IgD-negative memory B cell (primary cell): ENCODE data around the gene LENEP. TPM values are rescaled to one million over a fixed set of nuclear protein-coding genes. Genes with fewer than 3 reads are reported as not detected.

Source experiments
- H3K27ac Mint-ChIP-seq, 3 donors: one replicate each; pipeline ENCODE4 v1.8.0; 2020 to 2022; ENCODE audit warnings: mild to moderate bottlenecking in 3 of 3, mixed read lengths in 3 of 3, moderate library complexity in 1 of 3
- H3K27me3 Mint-ChIP-seq: one replicate; pipeline ENCODE4 v1.8.0; 2021; ENCODE audit warnings: mixed read lengths
- H3K36me3 Mint-ChIP-seq: one replicate; pipeline ENCODE4 v1.8.0; 2020; ENCODE audit warnings: mild to moderate bottlenecking, mixed read lengths
- H3K4me1 Mint-ChIP-seq, 3 donors: one replicate each; pipeline ENCODE4 v1.8.0; 2020 to 2022; ENCODE audit warnings: mixed read lengths in 3 of 3, mild to moderate bottlenecking in 1 of 3
- H3K4me3 Mint-ChIP-seq, 4 donors: one replicate each; pipeline ENCODE4 v1.8.0; 2020 to 2022; ENCODE audit warnings: mild to moderate bottlenecking in 4 of 4, mixed read lengths in 4 of 4, moderate library complexity in 3 of 4
- H3K9me3 Mint-ChIP-seq, 3 donors: one replicate each; pipeline ENCODE4 v1.8.0; 2020 to 2021; ENCODE audit warnings: mixed read lengths in 3 of 3, mild to moderate bottlenecking in 1 of 3
- polyA plus RNA-seq: library from polyadenylated mRNA; unstranded; fragments of 300-500 nt; fragmentation: Illumina TruSeq; gene quantifications from one replicate; pipeline ENCODE4 v1.2.3, GENCODE V29; 2021

Gene LENEP
- polyA plus RNA-seq, 1 donor from 2014 or later = not detected

DNA sequence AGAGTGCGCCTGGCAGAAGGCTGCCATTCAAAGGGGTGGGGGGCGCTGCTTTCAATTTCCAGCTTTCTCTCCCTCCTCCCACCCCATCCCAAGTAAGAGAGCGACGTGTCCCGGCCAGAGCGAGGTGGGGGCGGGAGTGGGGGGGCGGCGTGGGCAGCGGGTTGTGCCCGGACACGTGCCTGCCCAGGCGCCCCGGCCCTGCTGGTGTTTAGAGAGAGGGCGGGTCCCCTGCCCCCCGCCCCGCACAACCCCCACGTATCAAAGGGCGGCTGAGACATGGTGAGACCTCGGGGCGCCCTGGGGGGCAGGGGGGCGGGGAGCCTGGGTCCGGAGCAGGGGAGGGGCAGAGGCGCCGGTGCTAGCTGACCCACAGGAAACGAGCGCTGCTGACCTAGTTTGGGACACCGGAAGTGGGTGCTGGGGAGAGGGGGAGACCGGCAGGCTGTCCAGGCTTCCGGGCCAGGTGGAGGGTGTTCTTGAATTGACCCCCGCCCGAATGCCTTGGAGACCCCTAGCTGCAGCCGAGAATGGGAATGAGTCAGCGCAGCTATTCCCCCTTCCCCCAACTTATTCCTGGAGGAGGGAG, 10.5 kb downstream of the LENEP start:
- H3K27me3 Mint-ChIP-seq = no peaks in the 10 kb centered on the region
- H3K4me1 Mint-ChIP-seq = peaks cover 27 to 32% (median 29%) of the 10 kb centered on the region in 3 donors
- H3K4me3 Mint-ChIP-seq = peak overlapping the region; percentile 91 to 99 (median 96)
- H3K27ac Mint-ChIP-seq = peak overlapping the region; percentile 82 to 94 (median 93)
- no peaks in the 10 kb centered on the region for H3K9me3 Mint-ChIP-seq
- H3K36me3 Mint-ChIP-seq = peaks cover 2% of the 10 kb centered on the region

- Mint-ChIP-seq H3K27ac (peak overlapping the region; percentile 80 to 94 (median 90)), H3K4me1 (peaks cover 25 to 31% (median 26%) of the 10 kb centered on the region in 3 donors), H3K4me3 (peak overlapping the region; percentile 91 to 99 (median 96)), H3K27me3 (no peaks in the 10 kb centered on the region), H3K9me3 (no peaks in the 10 kb centered on the region), H3K36me3 (peaks cover 3% of the 10 kb centered on the region)
Measured at GRCh38 chr1:155004352-155005075, 11.1 kb downstream of the LENEP start.

GRCh38 chr1:155005076-155006011, 12.0 kb downstream of the LENEP start:
- Mint-ChIP-seq H3K4me1 (peaks cover 22 to 34% (median 31%) of the 10 kb centered on the region in 3 donors), H3K27ac (peak overlapping the region; percentile 80 to 94 (median 93)), H3K36me3 (peaks cover 8% of the 10 kb centered on the region), H3K4me3 (peak overlapping the region; percentile 91 to 99 (median 96)), H3K9me3 (no peaks in the 10 kb centered on the region), H3K27me3 (no peaks in the 10 kb centered on the region)

- Mint-ChIP-seq H3K27me3 (no peaks in the 10 kb centered on the region), H3K9me3 (no peaks in the 10 kb centered on the region), H3K4me1 (peaks cover 22 to 37% (median 31%) of the 10 kb centered on the region in 3 donors), H3K4me3 (peak overlapping the region; percentile 38 to 94 (median 68)), H3K36me3 (peaks cover 8% of the 10 kb centered on the region), H3K27ac (peak overlapping the region; percentile 80 to 95 (median 89))
Measured at GRCh38 chr1:155006601-155007101, 13.3 kb downstream of the LENEP start.

DNA sequence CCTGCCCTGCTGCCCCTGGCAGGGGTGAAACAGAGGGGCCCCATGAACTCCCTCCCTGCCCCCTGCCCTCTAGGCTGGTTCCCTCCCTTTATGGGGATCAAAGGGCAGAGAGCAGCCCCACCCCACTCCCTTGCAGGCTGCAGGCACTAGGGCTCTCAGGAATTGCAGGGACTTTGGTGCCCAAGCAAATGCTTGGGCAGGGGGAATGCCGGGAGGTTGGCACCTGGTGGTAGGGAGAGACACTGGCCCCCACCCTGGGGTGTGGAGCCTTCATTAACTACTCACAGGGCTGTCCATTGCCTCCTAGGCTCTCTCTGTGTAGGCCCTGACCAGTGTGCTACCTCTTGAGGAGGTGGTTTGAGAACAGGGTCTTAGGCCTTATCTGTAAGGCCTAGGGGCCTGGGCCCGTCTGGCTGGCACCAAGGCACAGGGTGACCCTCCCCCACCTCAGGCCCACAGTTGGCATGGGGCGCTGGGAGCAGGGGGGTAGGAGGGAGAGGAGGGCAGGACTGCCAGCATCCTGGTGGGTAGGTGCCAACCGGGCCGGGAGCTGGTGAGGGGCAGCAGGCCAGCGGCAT, 14.0 kb downstream of the LENEP start:
- Mint-ChIP-seq H3K4me1 (peaks cover 23 to 40% (median 31%) of the 10 kb centered on the region in 3 donors), H3K27ac (peak overlapping the region in 1 of 3 donors; percentile 80), H3K27me3 (no peaks in the 10 kb centered on the region), H3K4me3 (peak overlapping the region in 2 of 4 donors; percentile 38 to 47), H3K9me3 (no peaks in the 10 kb centered on the region), H3K36me3 (peaks cover 8% of the 10 kb centered on the region)

DNA sequence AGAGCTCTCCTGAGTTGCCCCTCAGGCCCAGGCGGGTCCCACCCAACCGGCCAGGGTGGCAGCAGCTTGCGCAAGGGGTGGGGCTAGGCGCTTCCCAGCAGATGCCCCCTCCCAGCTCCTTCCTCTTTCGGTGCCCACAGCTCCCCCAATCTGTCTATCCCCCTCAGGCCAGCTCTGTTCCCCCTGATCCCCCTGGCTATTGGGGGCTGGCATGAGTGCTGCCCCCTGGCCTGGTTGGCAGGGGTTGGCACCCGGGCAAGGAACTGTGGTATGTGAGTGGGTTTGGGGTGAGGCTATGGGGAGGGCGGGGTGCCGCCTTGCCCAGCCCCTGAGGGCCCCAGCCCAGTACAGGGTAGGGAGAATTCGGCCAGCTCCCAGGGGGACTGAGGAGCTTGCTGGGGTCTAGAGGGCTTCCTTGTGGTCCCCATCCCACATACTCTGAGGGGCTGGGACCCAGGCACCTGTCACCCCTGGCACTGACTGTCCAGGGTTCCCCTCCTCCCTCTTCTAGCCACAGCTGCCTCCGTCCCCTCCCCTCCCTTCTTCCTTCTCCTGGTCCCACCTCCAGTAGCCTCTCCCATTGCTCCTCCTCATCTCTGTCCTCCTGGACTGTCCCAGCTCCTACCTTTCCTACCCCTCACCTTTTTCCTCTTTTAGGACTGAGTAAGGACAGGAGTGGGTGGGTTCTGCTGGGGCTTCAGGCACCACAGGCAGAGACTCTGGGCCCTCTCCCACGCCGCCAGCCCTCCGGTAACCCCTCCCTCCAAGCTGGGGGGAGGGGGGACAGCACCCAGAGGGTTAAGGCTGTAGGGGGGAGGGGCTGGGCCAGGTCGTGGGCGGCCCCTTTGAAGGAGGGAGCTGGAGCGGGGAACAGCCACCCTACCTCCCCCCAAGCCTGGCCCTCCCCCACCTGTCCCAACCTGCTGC, 14.9 kb downstream of the LENEP start:
- no peaks in the 10 kb centered on the region for H3K27me3 Mint-ChIP-seq
- no peaks in the 10 kb centered on the region for H3K9me3 Mint-ChIP-seq
- peak overlapping the region in 2 of 4 donors; percentile 63 to 65 for H3K4me3 Mint-ChIP-seq
- peaks cover 32 to 48% (median 32%) of the 10 kb centered on the region in 3 donors for H3K4me1 Mint-ChIP-seq
- peak overlapping the region in 1 of 3 donors; percentile 10 for H3K27ac Mint-ChIP-seq
- H3K36me3 Mint-ChIP-seq = peaks cover 8% of the 10 kb centered on the region

GRCh38 chr1:155009221-155009711, 15.9 kb downstream of the LENEP start:
- peak overlapping the region in 2 of 4 donors; percentile 33 to 41 for H3K4me3 Mint-ChIP-seq
- H3K27ac Mint-ChIP-seq = peak overlapping the region in 1 of 3 donors; percentile 94
- peaks cover 38 to 54% (median 38%) of the 10 kb centered on the region in 3 donors for H3K4me1 Mint-ChIP-seq
- no peaks in the 10 kb centered on the region for H3K9me3 Mint-ChIP-seq
- peaks cover 8% of the 10 kb centered on the region for H3K36me3 Mint-ChIP-seq
- no peaks in the 10 kb centered on the region for H3K27me3 Mint-ChIP-seq

GRCh38 chr1:155009742-155010141, 16.4 kb downstream of the LENEP start:
- Mint-ChIP-seq H3K9me3 (no peaks in the 10 kb centered on the region), H3K27ac (peak overlapping the region in 2 of 3 donors; percentile 50 to 94), H3K27me3 (no peaks in the 10 kb centered on the region), H3K36me3 (peaks cover 6% of the 10 kb centered on the region), H3K4me1 (peaks cover 34 to 53% (median 40%) of the 10 kb centered on the region in 3 donors), H3K4me3 (peak overlapping the region in 3 of 4 donors; percentile 20 to 63 (median 36))

DNA sequence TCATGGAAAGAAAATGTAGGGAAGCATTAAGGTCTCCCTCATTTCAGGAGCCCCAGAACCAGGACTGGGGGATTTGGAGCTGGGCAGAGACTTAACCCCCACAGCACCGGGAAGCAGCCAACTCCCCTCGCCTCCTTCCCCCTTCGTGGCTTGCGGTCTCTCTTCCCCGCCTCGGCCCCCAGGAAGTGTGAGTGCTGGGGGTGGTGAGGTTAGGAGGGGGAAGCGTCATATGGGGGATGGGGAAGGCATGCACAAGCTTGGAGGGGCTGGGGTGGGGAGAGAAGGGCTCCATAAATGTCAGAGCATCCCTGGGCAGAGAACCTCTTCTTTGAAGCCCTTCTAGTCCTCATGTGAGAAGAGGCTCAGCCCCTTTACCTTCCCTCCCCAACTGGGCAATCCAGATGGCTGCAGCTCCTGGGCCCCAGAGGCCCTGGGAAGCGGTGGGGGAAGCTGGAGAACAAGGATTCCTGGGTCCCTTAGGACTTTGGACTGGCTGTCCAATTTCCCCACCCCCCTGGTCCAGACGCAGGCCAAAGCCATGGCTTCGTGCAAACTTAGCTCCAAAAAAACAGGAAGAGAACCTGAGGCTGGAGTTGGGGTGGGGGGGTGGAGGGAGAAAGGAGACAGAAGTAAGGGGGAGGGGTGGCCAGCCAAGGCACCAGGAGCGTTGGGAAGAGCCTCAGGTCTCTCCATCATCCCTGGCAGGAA, 17.0 kb downstream of the LENEP start:
- Mint-ChIP-seq H3K4me3 (peak overlapping the region in 3 of 4 donors; percentile 20 to 63 (median 36)), H3K36me3 (peaks cover 6% of the 10 kb centered on the region), H3K27ac (peak overlapping the region; percentile 50 to 94 (median 59)), H3K9me3 (no peaks in the 10 kb centered on the region), H3K27me3 (no peaks in the 10 kb centered on the region), H3K4me1 (peaks cover 32 to 50% (median 37%) of the 10 kb centered on the region in 3 donors)

GRCh38 chr1:155011004-155011416, 17.6 kb downstream of the LENEP start:
- no peaks in the 10 kb centered on the region for H3K9me3 Mint-ChIP-seq
- H3K27me3 Mint-ChIP-seq = no peaks in the 10 kb centered on the region
- peak overlapping the region in 1 of 4 donors; percentile 27 for H3K4me3 Mint-ChIP-seq
- peaks cover 6% of the 10 kb centered on the region for H3K36me3 Mint-ChIP-seq
- H3K27ac Mint-ChIP-seq = no peak overlapping the region
- peaks cover 34 to 46% (median 38%) of the 10 kb centered on the region in 3 donors for H3K4me1 Mint-ChIP-seq

GRCh38 chr1:155011437-155012025, 18.1 kb downstream of the LENEP start:
- H3K4me1 Mint-ChIP-seq = peaks cover 34 to 46% (median 37%) of the 10 kb centered on the region in 3 donors
- H3K27ac Mint-ChIP-seq = no peak overlapping the region
- H3K4me3 Mint-ChIP-seq = peak overlapping the region in 1 of 4 donors; percentile 27
- peaks cover 6% of the 10 kb centered on the region for H3K36me3 Mint-ChIP-seq
- H3K27me3 Mint-ChIP-seq = no peaks in the 10 kb centered on the region
- H3K9me3 Mint-ChIP-seq = no peaks in the 10 kb centered on the region

DNA sequence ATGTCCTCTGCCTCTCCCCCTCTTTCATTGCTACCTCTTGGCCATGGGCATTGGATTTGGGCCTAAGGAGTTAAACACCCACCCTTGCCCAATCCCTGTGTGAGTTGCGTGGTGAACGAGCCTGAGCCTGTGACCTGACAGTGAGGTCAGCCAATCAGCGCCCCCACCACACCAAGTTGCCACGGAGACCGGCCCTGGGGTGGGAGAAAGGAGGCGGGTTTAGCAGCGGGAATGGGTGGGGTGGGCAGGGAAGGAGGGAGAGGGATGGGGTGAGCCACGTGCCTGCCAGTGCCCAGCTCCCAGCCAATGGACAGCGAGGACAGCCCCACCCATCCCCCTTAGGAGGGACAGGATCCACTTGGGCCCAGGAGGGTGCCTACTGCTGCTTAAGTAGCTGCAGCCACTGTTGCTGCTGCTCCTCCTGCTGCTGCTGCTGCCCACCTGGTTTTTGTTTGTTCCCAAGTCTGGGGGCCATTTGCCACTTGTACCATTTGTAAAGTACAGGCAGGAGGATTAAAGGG, 18.7 kb downstream of the LENEP start:
- peak overlapping the region in 2 of 4 donors; percentile 3 to 6 for H3K4me3 Mint-ChIP-seq
- peak overlapping the region in 2 of 3 donors; percentile 69 to 83 for H3K27ac Mint-ChIP-seq
- no peaks in the 10 kb centered on the region for H3K9me3 Mint-ChIP-seq
- H3K27me3 Mint-ChIP-seq = no peaks in the 10 kb centered on the region
- H3K36me3 Mint-ChIP-seq = peaks cover 6% of the 10 kb centered on the region
- peaks cover 32 to 43% (median 36%) of the 10 kb centered on the region in 3 donors for H3K4me1 Mint-ChIP-seq
